ENCODE results near the gene NAP1L1.

The NAP1L1 gene

GRCh38 chr12:76083904-76084862, at the start of gene NAP1L1:
Gene NAP1L1, minus strand, starts transcription at chr12:76084685. Its CDS starts 10,466 bp downstream, at chr12:76074219.
- peak; percentile 96 for DNase-seq (ENCODE audit: low read depth)

- no peak for DNase-seq (ENCODE audit: low read depth)
These were observed 43.1 kb upstream of the NAP1L1 start for GRCh38 chr12:76127588-76127987.

- DNase-seq (ENCODE audit: low read depth) = no peak
These were observed 40.0 kb upstream of the NAP1L1 start for GRCh38 chr12:76124456-76124855.

GRCh38 chr12:76123259-76124212, 39.1 kb upstream of the NAP1L1 start:
- no peak for DNase-seq (ENCODE audit: low read depth)

GRCh38 chr12:76119887-76120286, 35.4 kb upstream of the NAP1L1 start:
- no peak for DNase-seq (ENCODE audit: low read depth)

GRCh38 chr12:76117751-76118150, 33.3 kb upstream of the NAP1L1 start:
- DNase-seq (ENCODE audit: low read depth) = no peak

GRCh38 chr12:76117067-76117691, 32.7 kb upstream of the NAP1L1 start:
- no peak for DNase-seq (ENCODE audit: low read depth)

- DNase-seq (ENCODE audit: low read depth) = no peak
These were observed 29.6 kb upstream of the NAP1L1 start for GRCh38 chr12:76113800-76114757.

GRCh38 chr12:76111209-76111749, 26.8 kb upstream of the NAP1L1 start:
- no peak for DNase-seq (ENCODE audit: low read depth)

- DNase-seq (ENCODE audit: low read depth) = no peak
These were observed 25.4 kb upstream of the NAP1L1 start for GRCh38 chr12:76109879-76110278.

- no peak for DNase-seq (ENCODE audit: low read depth)
These were observed 23.9 kb upstream of the NAP1L1 start for GRCh38 chr12:76108356-76108755.

GRCh38 chr12:76106631-76107030, 22.1 kb upstream of the NAP1L1 start:
- no peak for DNase-seq (ENCODE audit: low read depth)

- no peak for DNase-seq (ENCODE audit: low read depth)
These were observed 19.5 kb upstream of the NAP1L1 start for GRCh38 chr12:76103958-76104357.

- no peak for DNase-seq (ENCODE audit: low read depth)
These were observed 17.4 kb upstream of the NAP1L1 start for GRCh38 chr12:76101739-76102385.

- no peak for DNase-seq (ENCODE audit: low read depth)
These were observed 11.7 kb upstream of the NAP1L1 start for GRCh38 chr12:76096079-76096646.

- DNase-seq (ENCODE audit: low read depth) = no peak
These were observed 10.3 kb upstream of the NAP1L1 start for GRCh38 chr12:76094754-76095153.

GRCh38 chr12:76091246-76091754, 6.8 kb upstream of the NAP1L1 start:
- DNase-seq (ENCODE audit: low read depth) = no peak

- peak; percentile 7 for DNase-seq (ENCODE audit: low read depth)
These were observed 1.0 kb upstream of the NAP1L1 start for GRCh38 chr12:76085520-76085868.

- peak; percentile 45 for DNase-seq (ENCODE audit: low read depth)
These were observed 506 bp upstream of the NAP1L1 start for GRCh38 chr12:76084863-76085519.

Measured in stimulated activated CD8-positive, alpha-beta memory T cell treated with anti-CD3 and anti-CD28 coated beads, Interleukin-4, amount 100 ng/mL, for 24 hours (primary cell).